Esophagus muscularis mucosa (tissue), 4 donors: Measurements from ENCODE around the gene ERCC4.

Source experiments
- EP300 ChIP-seq: sonication (generic); formaldehyde crosslinking; IDR thresholded peaks from one replicate; pipeline ENCODE4 v1.6.1; 2017; ENCODE audit warnings: antibody characterized with exemption
- POLR2A ChIP-seq: fragments of 450-650 bp; IDR thresholded peaks from one replicate; pipeline ENCODE4 v1.6.1; 2017; ENCODE audit warnings: antibody characterized with exemption, moderate library complexity, mild to moderate bottlenecking, low read depth
- TF ChIP-seq, protein P1 (sequence below), 3 experiments: fragments of 200-600 bp in 2 of 3; fragments of 450-650 bp in 1 of 3; sonication (generic) in 2 of 3; IDR thresholded peaks; one replicate each; pipeline ENCODE4 v1.5.1; 2017 to 2019; ENCODE audit warnings: antibody characterized with exemption in 3 of 3, mild to moderate bottlenecking in 2 of 3, moderate library complexity in 1 of 3

DNA sequence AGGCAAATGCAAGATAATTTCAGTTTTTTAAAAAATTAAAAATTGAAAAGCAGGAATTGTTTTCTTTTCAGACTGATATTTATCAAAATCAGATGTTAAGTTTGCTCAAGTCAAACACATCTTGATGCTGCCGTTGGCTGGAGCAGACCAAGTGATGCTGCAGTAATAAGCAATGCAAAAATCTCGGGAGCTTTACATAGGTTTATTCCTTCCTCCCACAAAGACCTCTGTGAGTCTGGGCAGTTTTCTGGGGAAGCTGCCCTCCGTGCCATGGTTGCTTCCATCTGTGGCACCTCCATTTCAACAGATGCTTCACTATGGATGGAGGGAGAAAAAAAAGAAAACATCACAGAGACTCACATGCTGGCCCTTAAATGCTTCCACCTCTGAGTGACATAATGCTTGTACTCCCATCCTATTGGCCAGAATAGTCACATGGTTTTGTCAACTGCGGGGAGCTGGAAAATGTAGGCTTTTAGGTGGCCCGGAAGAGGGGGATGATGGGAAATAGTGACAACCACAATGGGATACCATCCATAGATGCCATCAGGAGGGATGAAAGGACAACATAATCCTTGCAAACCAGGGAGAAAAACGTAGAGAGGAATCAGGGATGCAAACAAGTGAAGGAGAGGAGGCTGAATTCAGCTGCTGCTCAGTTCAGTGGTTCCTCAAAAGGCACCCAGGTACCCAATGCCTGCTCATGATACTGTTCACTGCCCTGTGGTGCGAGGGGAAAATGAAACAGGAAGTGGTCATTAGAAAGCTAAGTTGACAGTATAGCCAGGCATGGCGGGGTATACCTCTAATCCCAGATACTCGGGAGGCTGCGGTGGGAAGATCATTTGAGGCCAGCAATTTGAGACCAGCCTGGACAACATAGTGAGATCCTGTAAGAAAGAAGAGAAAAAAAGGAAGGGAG lies 13.5 kb upstream of the ERCC4 start:
- TF ChIP-seq POLR2A (no peak), EP300 (no peak)
- TF ChIP-seq, protein P1, sequence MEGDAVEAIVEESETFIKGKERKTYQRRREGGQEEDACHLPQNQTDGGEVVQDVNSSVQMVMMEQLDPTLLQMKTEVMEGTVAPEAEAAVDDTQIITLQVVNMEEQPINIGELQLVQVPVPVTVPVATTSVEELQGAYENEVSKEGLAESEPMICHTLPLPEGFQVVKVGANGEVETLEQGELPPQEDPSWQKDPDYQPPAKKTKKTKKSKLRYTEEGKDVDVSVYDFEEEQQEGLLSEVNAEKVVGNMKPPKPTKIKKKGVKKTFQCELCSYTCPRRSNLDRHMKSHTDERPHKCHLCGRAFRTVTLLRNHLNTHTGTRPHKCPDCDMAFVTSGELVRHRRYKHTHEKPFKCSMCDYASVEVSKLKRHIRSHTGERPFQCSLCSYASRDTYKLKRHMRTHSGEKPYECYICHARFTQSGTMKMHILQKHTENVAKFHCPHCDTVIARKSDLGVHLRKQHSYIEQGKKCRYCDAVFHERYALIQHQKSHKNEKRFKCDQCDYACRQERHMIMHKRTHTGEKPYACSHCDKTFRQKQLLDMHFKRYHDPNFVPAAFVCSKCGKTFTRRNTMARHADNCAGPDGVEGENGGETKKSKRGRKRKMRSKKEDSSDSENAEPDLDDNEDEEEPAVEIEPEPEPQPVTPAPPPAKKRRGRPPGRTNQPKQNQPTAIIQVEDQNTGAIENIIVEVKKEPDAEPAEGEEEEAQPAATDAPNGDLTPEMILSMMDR (IDR thresholded peaks at IDR 0.05): no peak
